Activated CD8-positive, alpha-beta T cell treated with anti-CD3 and anti-CD28 coated beads for 36 hours (primary cell): Measurements from ENCODE around the gene MTREX. TPM values are rescaled to one million over a fixed set of nuclear protein-coding genes. Genes with fewer than 3 reads are reported as not detected.

Source experiments
- ATAC-seq: fragments of 200-7000 bp; cut with Tn5 transposase; one replicate; pipeline ENCODE4 v1.10.0; 2021; ENCODE audit warnings: mild to moderate bottlenecking, moderate library complexity
- CTCF ChIA-PET: fragments of 350-600 bp; sonication (Branson Sonifier 250); formaldehyde crosslinking; loops from one replicate; lab custom pipeline; 2021; ENCODE audit warnings: antibody characterized with exemption; lab: Charles Lee
- POLR2A ChIA-PET: fragments of 350-600 bp; sonication (Branson Sonifier 250); formaldehyde crosslinking; loops from one replicate; lab custom pipeline; 2021; ENCODE audit warnings: antibody characterized with exemption; lab: Charles Lee
- DNase-seq: peaks from one replicate; pipeline ENCODE4 v3.0.0-alpha.2; 2020
- H3K27ac Mint-ChIP-seq: one replicate; pipeline ENCODE4 v1.8.0; 2021; ENCODE audit warnings: mild to moderate bottlenecking, mixed read lengths
- H3K27me3 Mint-ChIP-seq: one replicate; pipeline ENCODE4 v1.8.0; 2021; ENCODE audit warnings: mixed read lengths
- H3K36me3 Mint-ChIP-seq: one replicate; pipeline ENCODE4 v1.8.0; 2021; ENCODE audit warnings: low read depth, mixed read lengths
- H3K4me1 Mint-ChIP-seq: one replicate; pipeline ENCODE4 v1.8.0; 2021; ENCODE audit warnings: low read depth, mixed read lengths
- H3K4me3 Mint-ChIP-seq: one replicate; pipeline ENCODE4 v1.8.0; 2021; ENCODE audit warnings: mild to moderate bottlenecking, moderate library complexity, mixed read lengths
- H3K9me3 Mint-ChIP-seq: one replicate; pipeline ENCODE4 v1.8.0; 2021; ENCODE audit warnings: mixed read lengths
- CTCF ChIP-seq: fragments of 200-600 bp; IDR thresholded peaks from one replicate; pipeline ENCODE4 v1.8.0; 2022; ENCODE audit warnings: antibody characterized with exemption, mild to moderate bottlenecking
- intact Hi-C: fragments of 100-400 bp; cut with micrococcal nuclease; formaldehyde crosslinking; loops from one replicate; pipeline ENCODE4 v1.10.0; 2022
- total RNA-seq, 2 experiments: library from RNA; stranded (reverse); gene quantifications; one replicate each; pipeline ENCODE4 v1.2.3, GENCODE V29; 2021

The MTREX gene
- total RNA-seq, 2 experiments from 2014 or later = 88.9 to 93.4 TPM

DNA sequence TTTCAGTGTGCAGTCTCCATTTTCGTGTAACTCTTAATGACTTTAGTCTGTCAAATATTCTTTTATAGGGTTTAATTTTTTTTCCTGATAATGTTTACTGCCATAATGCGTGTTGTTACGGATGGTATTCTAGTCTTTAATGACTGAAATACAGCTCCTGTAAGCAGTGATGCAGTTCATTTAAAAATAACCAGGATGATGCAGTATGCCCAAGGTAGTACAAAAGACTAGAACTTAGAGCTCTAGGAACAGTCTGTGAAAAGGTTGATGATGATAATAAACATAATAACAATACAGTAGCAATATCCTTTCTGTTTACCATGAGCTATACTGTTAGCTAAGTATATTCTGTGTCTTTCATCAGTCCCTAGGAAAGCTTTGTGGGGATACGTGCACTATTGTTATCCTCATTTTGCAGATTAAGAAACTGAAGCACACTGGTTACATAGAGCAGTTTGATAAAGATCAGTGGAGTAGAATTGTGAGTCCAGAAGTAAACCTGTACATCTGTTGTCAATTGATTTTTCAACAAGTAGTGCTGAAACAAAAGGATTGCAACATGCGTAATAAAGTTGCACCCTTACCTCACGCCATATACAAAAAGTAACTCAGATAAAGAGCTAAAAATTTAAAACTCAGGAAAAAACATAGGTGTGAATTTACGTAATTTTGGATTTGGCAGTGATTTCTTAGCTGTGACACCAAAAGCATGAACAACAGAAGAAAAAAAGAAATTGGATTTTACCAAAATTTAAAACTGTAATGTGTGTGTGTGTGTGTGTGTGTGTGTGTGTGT is 64.5 kb downstream of the MTREX start:
- Mint-ChIP-seq H3K27ac (no peak overlapping the region), H3K9me3 (peaks cover 9% of the 10 kb centered on the region), H3K4me3 (no peak overlapping the region), H3K27me3 (no peaks in the 10 kb centered on the region), H3K36me3 (peaks cover 66% of the 10 kb centered on the region), H3K4me1 (no peaks in the 10 kb centered on the region)
- ATAC-seq (no peak), DNase-seq (no peak)
- intact Hi-C loops = no loop called here
- CTCF ChIA-PET = interaction anchor here (0.6 to 1.3 kb wide), 3 partner anchors 11 to 30 kb away, joined by 3 to 4 read pairs (median 3); no protein-coding TSS in a partner anchor
- TF ChIP-seq CTCF = no peak
- POLR2A ChIA-PET = no interaction called here

GRCh38 chr5:55377810-55378209 is 70.0 kb downstream of the MTREX start:
- ATAC-seq (no peak), DNase-seq (no peak)
- peaks cover 63% of the 10 kb centered on the region for H3K36me3 Mint-ChIP-seq
- no peaks in the 10 kb centered on the region for H3K4me1 Mint-ChIP-seq
- TF ChIP-seq CTCF = no peak
- no peaks in the 10 kb centered on the region for H3K27me3 Mint-ChIP-seq
- no peak overlapping the region for H3K4me3 Mint-ChIP-seq
- peaks cover 3% of the 10 kb centered on the region for H3K9me3 Mint-ChIP-seq
- ChIA-PET CTCF (interaction anchor here (1.2 kb wide), 1 partner anchor 314 kb away, joined by 4 read pairs; no protein-coding TSS in a partner anchor), POLR2A (no interaction called here)
- H3K27ac Mint-ChIP-seq = no peak overlapping the region
- intact Hi-C loops = no loop called here

DNA sequence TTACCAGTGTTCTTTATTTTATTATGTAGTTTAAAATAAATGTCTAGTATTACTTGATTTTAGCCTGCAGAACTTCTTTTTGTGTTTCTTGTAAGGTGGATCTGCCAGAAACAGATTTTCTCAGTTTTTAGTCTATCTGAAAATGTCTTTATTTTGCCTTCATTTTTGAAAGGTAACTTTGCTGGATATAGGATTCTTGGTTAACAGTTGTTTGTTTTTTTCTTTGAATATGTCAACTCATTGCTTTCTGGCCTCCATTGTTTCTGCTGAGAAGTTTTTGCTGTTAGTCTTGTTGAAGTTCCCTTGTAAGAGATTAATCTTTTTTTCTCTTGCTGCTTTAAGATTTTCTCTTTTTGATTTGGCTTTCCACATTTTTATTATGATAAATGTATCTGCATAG is 75.5 kb downstream of the MTREX start:
- CTCF ChIA-PET = interaction anchor here (1.4 kb wide), 1 partner anchor 26 kb away, joined by 3 read pairs; no protein-coding TSS in a partner anchor
- ATAC-seq = no peak
- TF ChIP-seq CTCF = no peak
- peaks cover 21% of the 10 kb centered on the region for H3K4me1 Mint-ChIP-seq
- DNase-seq = no peak
- POLR2A ChIA-PET = no interaction called here
- H3K4me3 Mint-ChIP-seq = no peak overlapping the region
- intact Hi-C loops = no loop called here
- H3K27ac Mint-ChIP-seq = no peak overlapping the region
- H3K27me3 Mint-ChIP-seq = no peaks in the 10 kb centered on the region
- H3K36me3 Mint-ChIP-seq = peaks cover 66% of the 10 kb centered on the region
- H3K9me3 Mint-ChIP-seq = peaks cover 7% of the 10 kb centered on the region

DNA sequence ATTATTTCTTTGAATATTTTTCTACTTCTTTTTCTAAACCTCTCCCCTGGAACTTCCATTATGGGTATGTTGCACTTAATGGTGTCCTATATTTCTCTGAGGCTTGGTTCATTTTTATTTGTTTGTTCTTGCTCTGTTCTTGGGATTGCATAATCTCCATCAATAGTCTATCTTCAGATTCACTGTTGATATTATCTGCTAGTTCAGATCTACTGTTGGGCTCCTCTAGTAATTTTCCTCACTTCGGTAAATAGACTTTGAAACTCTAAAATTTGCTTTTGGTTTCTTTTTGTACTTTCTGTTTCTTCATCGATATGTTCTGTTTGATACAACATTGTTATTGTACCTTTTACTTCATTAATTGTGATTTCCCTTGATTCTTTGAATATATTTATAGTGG is 76.3 kb downstream of the MTREX start:
- DNase-seq = no peak
- no peaks in the 10 kb centered on the region for H3K27me3 Mint-ChIP-seq
- peaks cover 21% of the 10 kb centered on the region for H3K4me1 Mint-ChIP-seq
- peaks cover 7% of the 10 kb centered on the region for H3K9me3 Mint-ChIP-seq
- ChIA-PET CTCF (no interaction called here), POLR2A (no interaction called here)
- H3K4me3 Mint-ChIP-seq = no peak overlapping the region
- no peak for TF ChIP-seq CTCF
- H3K27ac Mint-ChIP-seq = peak overlapping the region; percentile 22
- ATAC-seq = no peak
- peaks cover 68% of the 10 kb centered on the region for H3K36me3 Mint-ChIP-seq
- intact Hi-C loops = no loop called here

GRCh38 chr5:55385227-55385626 is 77.4 kb downstream of the MTREX start:
- peaks cover 69% of the 10 kb centered on the region for H3K36me3 Mint-ChIP-seq
- peaks cover 7% of the 10 kb centered on the region for H3K9me3 Mint-ChIP-seq
- CTCF ChIA-PET = interaction anchor here (1.1 kb wide), 1 partner anchor 42 kb away, joined by 3 read pairs; no protein-coding TSS in a partner anchor
- POLR2A ChIA-PET = no interaction called here
- H3K27me3 Mint-ChIP-seq = no peaks in the 10 kb centered on the region
- no peak for ATAC-seq
- peaks cover 21% of the 10 kb centered on the region for H3K4me1 Mint-ChIP-seq
- no peak overlapping the region for H3K4me3 Mint-ChIP-seq
- intact Hi-C loops = no loop called here
- TF ChIP-seq CTCF = no peak
- no peak for DNase-seq
- peak overlapping the region; percentile 2 for H3K27ac Mint-ChIP-seq
